CD4-positive, alpha-beta T cell (primary cell): ENCODE results near the gene KLHL3. TPM values are rescaled to one million over a fixed set of nuclear protein-coding genes. Genes with fewer than 3 reads are reported as not detected.

Source experiments
- ATAC-seq: fragments of 200-7000 bp; cut with Tn5 transposase; one replicate; pipeline ENCODE4 v1.10.0; 2022; ENCODE audit warnings: mild to moderate bottlenecking; ENCODE audit not compliant: poor library complexity
- CTCF ChIA-PET: fragments of 350-600 bp; sonication (Branson Sonifier 250); formaldehyde crosslinking; loops from one replicate; lab custom pipeline; 2021; ENCODE audit warnings: antibody characterized with exemption, inconsistent platforms; lab: Charles Lee
- POLR2A ChIA-PET: fragments of 350-600 bp; sonication (Branson Sonifier 250); formaldehyde crosslinking; loops from one replicate; lab custom pipeline; 2021; ENCODE audit warnings: antibody characterized with exemption, inconsistent platforms; lab: Charles Lee
- DNase-seq, 14 experiments: peaks; one replicate each; pipeline ENCODE4 v3.0.0-alpha.2; 2013 to 2020; ENCODE audit warnings: mixed read lengths in 2 of 14
- H3K27ac ChIP-seq, 2 donors: one replicate each; pipeline versions ENCODE4 v1.5.1 to v1.7.0; 2013; ENCODE audit warnings: low read length in 2 of 2, low read depth in 1 of 2, mild to moderate bottlenecking in 1 of 2
- H3K27me3 ChIP-seq, 2 experiments: 1 replicate in 1 of 2; 2 replicates in 1 of 2; pipeline versions ENCODE4 v1.6.1 to v1.7.0; 2013; ENCODE audit warnings: low read length in 2 of 2, control low read depth in 1 of 2, mild to moderate bottlenecking in 1 of 2, moderate library complexity in 1 of 2; ENCODE audit not compliant: insufficient read depth in 2 of 2, control insufficient read depth in 1 of 2
- H3K36me3 ChIP-seq: one replicate; pipeline ENCODE4 v1.6.1; 2013; ENCODE audit warnings: low read length, control low read depth; ENCODE audit not compliant: insufficient read depth
- H3K4me1 ChIP-seq: one replicate; pipeline ENCODE4 v1.6.1; 2013; ENCODE audit warnings: low read length, control low read depth; ENCODE audit not compliant: insufficient read depth
- H3K4me3 ChIP-seq: one replicate; pipeline ENCODE4 v1.5.1; 2013; ENCODE audit warnings: mild to moderate bottlenecking, low read length, moderate library complexity
- H3K9me3 ChIP-seq, 2 experiments: 1 replicate in 1 of 2; 2 replicates in 1 of 2; pipeline versions ENCODE4 v1.6.1 to v1.7.0; 2013; ENCODE audit warnings: low read length in 2 of 2, mild to moderate bottlenecking in 2 of 2, control low read depth in 1 of 2, moderate library complexity in 1 of 2; ENCODE audit not compliant: control insufficient read depth in 1 of 2, insufficient read depth in 1 of 2
- H3K27ac Mint-ChIP-seq: one replicate; pipeline ENCODE4 v1.8.0; 2020; ENCODE audit warnings: mixed read lengths
- H3K27me3 Mint-ChIP-seq: one replicate; pipeline ENCODE4 v1.8.0; 2021; ENCODE audit warnings: mixed read lengths
- H3K36me3 Mint-ChIP-seq: one replicate; pipeline ENCODE4 v1.8.0; 2021; ENCODE audit warnings: low read depth, mixed read lengths
- H3K4me1 Mint-ChIP-seq: one replicate; pipeline ENCODE4 v1.8.0; 2021; ENCODE audit warnings: low read depth, mixed read lengths
- H3K4me3 Mint-ChIP-seq: one replicate; pipeline ENCODE4 v1.8.0; 2020; ENCODE audit warnings: mild to moderate bottlenecking, mixed read lengths
- H3K9me3 Mint-ChIP-seq: one replicate; pipeline ENCODE4 v1.8.0; 2020; ENCODE audit warnings: mixed read lengths
- intact Hi-C, 2 experiments: fragments of 100-400 bp; cut with DNase I in 1 of 2; cut with micrococcal nuclease in 1 of 2; formaldehyde crosslinking; loops; one replicate each; pipeline versions ENCODE4 v1.15.1 to v1.9.0; 2023 to 2025; cut with DNase I, micrococcal nuclease
- total RNA-seq, 174 experiments: library from RNA in 2 of 174; stranded (reverse) in 2 of 174; gene quantifications; one replicate each; pipeline ENCODE4 v1.2.3 and lab custom pipeline; 2021 to 2026
- TF ChIP-seq, protein P1 (sequence below): fragments of 200-600 bp; IDR thresholded peaks from one replicate; pipeline ENCODE4 v1.8.0; 2022; ENCODE audit warnings: antibody characterized with exemption, mild to moderate bottlenecking

The KLHL3 gene
- total RNA-seq, 2 experiments from 2014 or later, result 22.0 to 25.9 TPM

DNA sequence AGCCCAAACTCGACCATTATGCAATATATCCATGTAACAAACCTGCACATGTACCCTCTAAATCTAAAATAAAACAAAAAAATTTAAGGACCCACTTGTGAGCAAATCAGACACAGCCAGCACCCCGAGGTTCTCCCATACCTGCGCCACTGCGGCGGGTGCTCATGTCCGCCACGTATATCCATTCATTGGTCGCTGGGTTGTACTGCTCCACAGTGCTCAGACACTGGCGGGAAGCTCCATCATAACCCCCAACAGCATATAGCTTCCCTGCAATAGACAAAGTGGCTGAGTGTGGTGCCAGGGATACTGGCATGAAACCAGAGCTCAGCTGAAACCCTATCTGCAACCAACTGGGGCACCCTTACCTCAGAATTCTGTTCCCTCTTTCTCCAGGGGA lies 102.0 kb downstream of the KLHL3 start:
- H3K27me3 Mint-ChIP-seq, result no peaks in the 10 kb centered on the region
- no peak for ATAC-seq
- Histone ChIP-seq H3K36me3 (peaks cover 11% of the 10 kb centered on the region), H3K4me3 (no peak overlapping the region), H3K27me3 (no peaks in the 10 kb centered on the region), H3K27ac (no peak overlapping the region), H3K9me3 (no peaks in the 10 kb centered on the region), H3K4me1 (no peaks in the 10 kb centered on the region)
- no peak overlapping the region for H3K27ac Mint-ChIP-seq
- peaks cover 68% of the 10 kb centered on the region for H3K36me3 Mint-ChIP-seq
- ChIA-PET CTCF (no interaction called here), POLR2A (no interaction called here)
- no peaks in the 10 kb centered on the region for H3K4me1 Mint-ChIP-seq
- H3K4me3 Mint-ChIP-seq, result no peak overlapping the region
- TF ChIP-seq, protein P1, sequence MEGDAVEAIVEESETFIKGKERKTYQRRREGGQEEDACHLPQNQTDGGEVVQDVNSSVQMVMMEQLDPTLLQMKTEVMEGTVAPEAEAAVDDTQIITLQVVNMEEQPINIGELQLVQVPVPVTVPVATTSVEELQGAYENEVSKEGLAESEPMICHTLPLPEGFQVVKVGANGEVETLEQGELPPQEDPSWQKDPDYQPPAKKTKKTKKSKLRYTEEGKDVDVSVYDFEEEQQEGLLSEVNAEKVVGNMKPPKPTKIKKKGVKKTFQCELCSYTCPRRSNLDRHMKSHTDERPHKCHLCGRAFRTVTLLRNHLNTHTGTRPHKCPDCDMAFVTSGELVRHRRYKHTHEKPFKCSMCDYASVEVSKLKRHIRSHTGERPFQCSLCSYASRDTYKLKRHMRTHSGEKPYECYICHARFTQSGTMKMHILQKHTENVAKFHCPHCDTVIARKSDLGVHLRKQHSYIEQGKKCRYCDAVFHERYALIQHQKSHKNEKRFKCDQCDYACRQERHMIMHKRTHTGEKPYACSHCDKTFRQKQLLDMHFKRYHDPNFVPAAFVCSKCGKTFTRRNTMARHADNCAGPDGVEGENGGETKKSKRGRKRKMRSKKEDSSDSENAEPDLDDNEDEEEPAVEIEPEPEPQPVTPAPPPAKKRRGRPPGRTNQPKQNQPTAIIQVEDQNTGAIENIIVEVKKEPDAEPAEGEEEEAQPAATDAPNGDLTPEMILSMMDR, result no peak
- intact Hi-C loops, result no loop called here
- H3K9me3 Mint-ChIP-seq, result no peaks in the 10 kb centered on the region
- no peak for DNase-seq

DNA sequence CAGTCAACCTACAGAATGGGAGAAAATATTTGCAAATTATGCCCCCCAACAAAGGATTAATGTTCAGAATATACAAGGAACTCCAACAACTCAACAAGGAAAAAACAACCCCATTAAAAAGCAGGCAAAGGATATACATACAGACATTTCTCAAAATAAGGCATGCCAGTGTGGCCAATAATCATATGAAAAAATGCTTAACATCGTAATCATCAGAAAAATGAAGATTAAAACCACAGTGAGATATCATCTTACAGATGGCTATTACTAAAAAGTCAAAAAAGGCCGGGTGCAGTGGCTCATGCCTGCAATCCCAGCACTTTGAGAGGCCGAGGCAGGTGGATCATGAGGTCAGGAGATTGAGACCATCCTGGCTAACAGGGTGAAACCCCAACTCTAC lies 103.2 kb downstream of the KLHL3 start:
- Mint-ChIP-seq H3K36me3 (peaks cover 58% of the 10 kb centered on the region), H3K27ac (no peak overlapping the region), H3K9me3 (no peaks in the 10 kb centered on the region), H3K4me3 (no peak overlapping the region), H3K27me3 (no peaks in the 10 kb centered on the region), H3K4me1 (no peaks in the 10 kb centered on the region)
- intact Hi-C loops, result no loop called here
- Histone ChIP-seq H3K27ac (no peak overlapping the region), H3K36me3 (peaks cover 4% of the 10 kb centered on the region), H3K27me3 (no peaks in the 10 kb centered on the region), H3K4me3 (no peak overlapping the region), H3K4me1 (no peaks in the 10 kb centered on the region), H3K9me3 (no peaks in the 10 kb centered on the region)
- POLR2A ChIA-PET, result no interaction called here
- CTCF ChIA-PET, result no interaction called here
- DNase-seq, result no peak
- no peak for ATAC-seq
- TF ChIP-seq, protein P1, result no peak

DNA sequence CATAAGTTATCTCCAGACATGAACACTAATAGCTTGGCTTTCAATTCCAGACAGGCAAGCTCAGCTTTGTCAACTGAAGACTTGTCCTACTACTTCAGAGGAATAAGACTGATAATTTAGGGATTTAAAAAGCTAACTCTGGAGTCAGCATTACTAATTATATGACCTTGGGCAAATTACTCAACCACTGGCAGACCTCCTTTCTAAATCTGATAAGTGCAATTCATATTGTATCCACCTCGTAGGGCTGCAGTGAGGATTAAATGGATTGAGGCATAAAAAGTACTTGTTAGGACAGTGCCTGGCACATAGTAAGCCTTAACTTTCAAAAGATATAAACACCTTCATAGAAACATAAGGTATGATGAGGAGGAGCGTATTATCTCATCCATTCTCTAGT lies 104.4 kb downstream of the KLHL3 start:
- Histone ChIP-seq H3K4me3 (no peak overlapping the region), H3K27me3 (no peaks in the 10 kb centered on the region), H3K4me1 (no peaks in the 10 kb centered on the region), H3K36me3 (no peaks in the 10 kb centered on the region), H3K9me3 (no peaks in the 10 kb centered on the region), H3K27ac (no peak overlapping the region)
- no peak for DNase-seq
- H3K4me3 Mint-ChIP-seq, result no peak overlapping the region
- no peaks in the 10 kb centered on the region for H3K27me3 Mint-ChIP-seq
- no peak overlapping the region for H3K27ac Mint-ChIP-seq
- ChIA-PET POLR2A (interaction anchor here (0.9 kb wide), 1 partner anchor 122 kb away, joined by 3 read pairs; the partner anchor contains the start of gene HNRNPA0), CTCF (no interaction called here)
- no peaks in the 10 kb centered on the region for H3K9me3 Mint-ChIP-seq
- TF ChIP-seq, protein P1, result no peak
- ATAC-seq, result no peak
- intact Hi-C loops, result loop anchor here in 1 of 2 experiments (1.0 kb wide), 1 partner anchor 29 kb away; no protein-coding TSS in a partner anchor
- no peaks in the 10 kb centered on the region for H3K4me1 Mint-ChIP-seq
- H3K36me3 Mint-ChIP-seq, result peaks cover 52% of the 10 kb centered on the region
